ENCODE data around the gene RHOH.

The RHOH gene

DNA sequence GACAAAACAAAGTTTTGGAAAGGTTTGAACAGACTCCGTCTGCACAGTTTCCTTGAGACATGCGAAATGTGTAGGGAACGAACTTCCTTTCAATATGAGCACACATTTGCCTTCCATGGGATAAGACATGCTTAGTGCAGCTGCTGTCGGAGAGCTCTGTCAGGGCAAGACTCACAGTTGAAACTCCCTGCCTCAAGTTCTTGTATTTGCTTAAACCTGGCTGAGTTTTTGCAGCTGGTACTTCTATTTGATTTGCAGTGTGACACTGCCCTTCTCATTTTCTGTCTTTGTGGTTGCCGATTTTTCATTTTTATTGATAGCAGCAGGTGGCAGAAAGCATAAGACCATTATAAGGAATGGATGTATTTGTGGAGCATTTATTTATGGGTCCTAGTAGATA, 18.2 kb upstream of the RHOH start:
- ATAC-seq, result no peak
- TF ChIP-seq SNAI2 (CRISPR knock-in tag; IDR thresholded peaks at IDR 0.05), result no peak
- TF ChIP-seq ESRRG (CRISPR knock-in tag; IDR thresholded peaks at IDR 0.05), result no peak
- TF ChIP-seq, protein P1, sequence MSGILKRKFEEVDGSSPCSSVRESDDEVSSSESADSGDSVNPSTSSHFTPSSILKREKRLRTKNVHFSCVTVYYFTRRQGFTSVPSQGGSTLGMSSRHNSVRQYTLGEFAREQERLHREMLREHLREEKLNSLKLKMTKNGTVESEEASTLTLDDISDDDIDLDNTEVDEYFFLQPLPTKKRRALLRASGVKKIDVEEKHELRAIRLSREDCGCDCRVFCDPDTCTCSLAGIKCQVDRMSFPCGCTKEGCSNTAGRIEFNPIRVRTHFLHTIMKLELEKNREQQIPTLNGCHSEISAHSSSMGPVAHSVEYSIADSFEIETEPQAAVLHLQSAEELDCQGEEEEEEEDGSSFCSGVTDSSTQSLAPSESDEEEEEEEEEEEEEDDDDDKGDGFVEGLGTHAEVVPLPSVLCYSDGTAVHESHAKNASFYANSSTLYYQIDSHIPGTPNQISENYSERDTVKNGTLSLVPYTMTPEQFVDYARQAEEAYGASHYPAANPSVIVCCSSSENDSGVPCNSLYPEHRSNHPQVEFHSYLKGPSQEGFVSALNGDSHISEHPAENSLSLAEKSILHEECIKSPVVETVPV (CRISPR knock-in tag; IDR thresholded peaks at IDR 0.05), result no peak
- no peak for TF ChIP-seq GLIS3 (CRISPR knock-in tag; IDR thresholded peaks at IDR 0.05)
- TF ChIP-seq TCF4 (CRISPR knock-in tag; IDR thresholded peaks at IDR 0.05; ENCODE audit: borderline replicate concordance), result no peak
- no peak for TF ChIP-seq ZC3H10 (CRISPR knock-in tag; IDR thresholded peaks at IDR 0.05)
- TF ChIP-seq ISL1 (CRISPR knock-in tag; IDR thresholded peaks at IDR 0.05), result no peak
- TF ChIP-seq ZNF70 (CRISPR knock-in tag; IDR thresholded peaks at IDR 0.05), result no peak
- no peak for TF ChIP-seq PPARA (CRISPR knock-in tag; IDR thresholded peaks at IDR 0.05; ENCODE audit: borderline replicate concordance)

DNA sequence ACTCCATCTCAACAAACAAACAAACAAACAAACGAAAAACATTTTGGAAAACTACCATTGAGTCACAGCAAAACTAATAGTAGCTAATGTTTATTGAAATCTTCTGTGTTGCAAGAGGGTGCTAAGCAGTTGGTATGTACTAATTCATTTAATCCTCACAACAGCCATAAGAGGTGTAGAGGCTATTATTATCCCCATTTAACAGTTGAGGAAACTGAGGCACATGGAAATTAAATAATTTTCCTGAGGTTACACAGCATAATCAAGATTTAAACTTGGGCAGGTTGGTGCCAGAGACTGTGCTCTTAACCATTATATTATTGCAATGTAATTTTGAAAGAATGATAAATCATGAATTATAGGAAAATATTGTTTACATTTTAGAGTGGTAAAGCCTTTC, 17.5 kb upstream of the RHOH start:
- TF ChIP-seq BACH2 (CRISPR knock-in tag; IDR thresholded peaks at IDR 0.05; ENCODE audit: borderline replicate concordance), result no peak
- TF ChIP-seq, protein P2, sequence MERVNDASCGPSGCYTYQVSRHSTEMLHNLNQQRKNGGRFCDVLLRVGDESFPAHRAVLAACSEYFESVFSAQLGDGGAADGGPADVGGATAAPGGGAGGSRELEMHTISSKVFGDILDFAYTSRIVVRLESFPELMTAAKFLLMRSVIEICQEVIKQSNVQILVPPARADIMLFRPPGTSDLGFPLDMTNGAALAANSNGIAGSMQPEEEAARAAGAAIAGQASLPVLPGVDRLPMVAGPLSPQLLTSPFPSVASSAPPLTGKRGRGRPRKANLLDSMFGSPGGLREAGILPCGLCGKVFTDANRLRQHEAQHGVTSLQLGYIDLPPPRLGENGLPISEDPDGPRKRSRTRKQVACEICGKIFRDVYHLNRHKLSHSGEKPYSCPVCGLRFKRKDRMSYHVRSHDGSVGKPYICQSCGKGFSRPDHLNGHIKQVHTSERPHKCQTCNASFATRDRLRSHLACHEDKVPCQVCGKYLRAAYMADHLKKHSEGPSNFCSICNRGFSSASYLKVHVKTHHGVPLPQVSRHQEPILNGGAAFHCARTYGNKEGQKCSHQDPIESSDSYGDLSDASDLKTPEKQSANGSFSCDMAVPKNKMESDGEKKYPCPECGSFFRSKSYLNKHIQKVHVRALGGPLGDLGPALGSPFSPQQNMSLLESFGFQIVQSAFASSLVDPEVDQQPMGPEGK (CRISPR knock-in tag; IDR thresholded peaks at IDR 0.05; ENCODE audit: borderline replicate concordance), result no peak
- TF ChIP-seq TCF4 (CRISPR knock-in tag; IDR thresholded peaks at IDR 0.05; ENCODE audit: borderline replicate concordance), result no peak
- TF ChIP-seq ARNTL (CRISPR knock-in tag; IDR thresholded peaks at IDR 0.05; ENCODE audit: borderline replicate concordance, low read depth), result no peak
- no peak for TF ChIP-seq ZFP3 (CRISPR knock-in tag; IDR thresholded peaks at IDR 0.05)
- ATAC-seq, result no peak

DNA sequence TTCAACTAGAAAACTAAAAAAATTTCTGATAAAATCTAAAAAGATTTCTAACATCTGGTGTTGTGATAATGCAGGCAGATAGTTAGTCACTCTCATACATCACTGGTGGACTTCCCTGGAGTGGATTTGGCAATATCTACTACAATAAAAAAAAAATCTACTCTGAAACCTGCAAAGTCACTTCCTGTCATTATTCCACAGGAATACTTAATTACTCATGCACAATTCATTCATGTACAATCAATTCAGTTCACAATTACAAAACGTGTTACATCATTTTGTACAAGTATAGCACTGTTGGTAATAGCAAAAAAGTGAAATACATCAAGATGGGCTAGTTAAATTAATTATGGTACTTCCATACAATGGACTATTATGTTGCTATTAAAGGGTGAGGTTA, 16.5 kb upstream of the RHOH start:
- no peak for TF ChIP-seq SNAI2 (CRISPR knock-in tag; IDR thresholded peaks at IDR 0.05)
- TF ChIP-seq TCF4 (CRISPR knock-in tag; IDR thresholded peaks at IDR 0.05; ENCODE audit: borderline replicate concordance), result peak; percentile 54; the same call in 1 of the 2 replicates
- peak; percentile 42; the same call in 1 of the 2 replicates for TF ChIP-seq ISL1 (CRISPR knock-in tag; IDR thresholded peaks at IDR 0.05)
- ATAC-seq, result peak; percentile 38; the same call in 1 of the 3 replicates

DNA sequence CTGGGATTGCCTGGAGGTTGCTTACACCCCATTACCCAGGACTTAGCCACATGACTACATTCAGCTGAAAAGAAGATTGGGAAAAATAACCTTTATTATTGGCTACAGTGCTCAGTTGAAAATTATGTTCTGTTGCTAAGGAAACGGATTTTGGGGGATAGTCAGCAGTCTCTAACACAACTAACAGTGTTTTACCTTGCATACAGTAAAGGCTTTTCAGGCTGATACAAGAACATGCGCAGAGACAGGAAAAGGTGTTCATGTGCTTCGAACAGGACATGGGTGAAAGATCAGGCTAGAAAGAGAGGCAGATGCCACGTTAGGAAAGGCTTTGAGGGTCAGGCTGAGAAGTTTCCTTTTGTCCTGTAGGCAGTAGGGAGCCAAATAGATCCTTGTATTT, 14.8 kb upstream of the RHOH start:
- TF ChIP-seq, protein P3, sequence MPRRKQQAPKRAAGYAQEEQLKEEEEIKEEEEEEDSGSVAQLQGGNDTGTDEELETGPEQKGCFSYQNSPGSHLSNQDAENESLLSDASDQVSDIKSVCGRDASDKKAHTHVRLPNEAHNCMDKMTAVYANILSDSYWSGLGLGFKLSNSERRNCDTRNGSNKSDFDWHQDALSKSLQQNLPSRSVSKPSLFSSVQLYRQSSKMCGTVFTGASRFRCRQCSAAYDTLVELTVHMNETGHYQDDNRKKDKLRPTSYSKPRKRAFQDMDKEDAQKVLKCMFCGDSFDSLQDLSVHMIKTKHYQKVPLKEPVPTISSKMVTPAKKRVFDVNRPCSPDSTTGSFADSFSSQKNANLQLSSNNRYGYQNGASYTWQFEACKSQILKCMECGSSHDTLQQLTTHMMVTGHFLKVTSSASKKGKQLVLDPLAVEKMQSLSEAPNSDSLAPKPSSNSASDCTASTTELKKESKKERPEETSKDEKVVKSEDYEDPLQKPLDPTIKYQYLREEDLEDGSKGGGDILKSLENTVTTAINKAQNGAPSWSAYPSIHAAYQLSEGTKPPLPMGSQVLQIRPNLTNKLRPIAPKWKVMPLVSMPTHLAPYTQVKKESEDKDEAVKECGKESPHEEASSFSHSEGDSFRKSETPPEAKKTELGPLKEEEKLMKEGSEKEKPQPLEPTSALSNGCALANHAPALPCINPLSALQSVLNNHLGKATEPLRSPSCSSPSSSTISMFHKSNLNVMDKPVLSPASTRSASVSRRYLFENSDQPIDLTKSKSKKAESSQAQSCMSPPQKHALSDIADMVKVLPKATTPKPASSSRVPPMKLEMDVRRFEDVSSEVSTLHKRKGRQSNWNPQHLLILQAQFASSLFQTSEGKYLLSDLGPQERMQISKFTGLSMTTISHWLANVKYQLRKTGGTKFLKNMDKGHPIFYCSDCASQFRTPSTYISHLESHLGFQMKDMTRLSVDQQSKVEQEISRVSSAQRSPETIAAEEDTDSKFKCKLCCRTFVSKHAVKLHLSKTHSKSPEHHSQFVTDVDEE (CRISPR knock-in tag; IDR thresholded peaks at IDR 0.05), result no peak
- TF ChIP-seq, protein P4, sequence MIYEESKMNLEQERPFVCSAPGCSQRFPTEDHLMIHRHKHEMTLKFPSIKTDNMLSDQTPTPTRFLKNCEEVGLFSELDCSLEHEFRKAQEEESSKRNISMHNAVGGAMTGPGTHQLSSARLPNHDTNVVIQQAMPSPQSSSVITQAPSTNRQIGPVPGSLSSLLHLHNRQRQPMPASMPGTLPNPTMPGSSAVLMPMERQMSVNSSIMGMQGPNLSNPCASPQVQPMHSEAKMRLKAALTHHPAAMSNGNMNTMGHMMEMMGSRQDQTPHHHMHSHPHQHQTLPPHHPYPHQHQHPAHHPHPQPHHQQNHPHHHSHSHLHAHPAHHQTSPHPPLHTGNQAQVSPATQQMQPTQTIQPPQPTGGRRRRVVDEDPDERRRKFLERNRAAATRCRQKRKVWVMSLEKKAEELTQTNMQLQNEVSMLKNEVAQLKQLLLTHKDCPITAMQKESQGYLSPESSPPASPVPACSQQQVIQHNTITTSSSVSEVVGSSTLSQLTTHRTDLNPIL (CRISPR knock-in tag; IDR thresholded peaks at IDR 0.05; ENCODE audit: low read depth), result no peak
- TF ChIP-seq PPARA (CRISPR knock-in tag; IDR thresholded peaks at IDR 0.05; ENCODE audit: borderline replicate concordance), result no peak
- no peak for TF ChIP-seq ZC3H10 (CRISPR knock-in tag; IDR thresholded peaks at IDR 0.05)
- TF ChIP-seq, protein P1 (CRISPR knock-in tag; IDR thresholded peaks at IDR 0.05), result no peak
- no peak for ATAC-seq

DNA sequence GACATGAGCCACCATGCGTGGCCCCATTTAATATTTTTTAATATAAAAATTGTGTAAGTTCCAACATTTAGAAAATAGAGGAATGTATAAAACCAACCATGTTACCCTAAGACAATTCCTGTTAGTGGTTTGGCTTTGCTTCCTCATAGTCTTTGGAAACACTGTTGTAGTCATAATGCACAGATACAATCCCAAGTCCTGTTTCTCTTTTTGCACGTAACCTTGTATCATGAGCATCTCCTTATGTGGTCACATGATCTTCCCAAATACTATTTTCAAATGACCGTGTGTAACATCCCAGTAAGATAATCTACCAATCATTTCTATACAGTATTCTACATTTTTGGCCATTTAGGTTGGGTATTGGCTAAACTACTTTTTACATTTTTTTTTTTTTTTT, 13.9 kb upstream of the RHOH start:
- no peak for ATAC-seq
- TF ChIP-seq GLIS3 (CRISPR knock-in tag; IDR thresholded peaks at IDR 0.05) (no peak), ISL1 (CRISPR knock-in tag; IDR thresholded peaks at IDR 0.05) (no peak), OSR1 (CRISPR knock-in tag; IDR thresholded peaks at IDR 0.05) (no peak), ZFP3 (CRISPR knock-in tag; IDR thresholded peaks at IDR 0.05) (no peak), ZC3H10 (CRISPR knock-in tag; IDR thresholded peaks at IDR 0.05) (no peak), CSDC2 (CRISPR knock-in tag; IDR thresholded peaks at IDR 0.05) (no peak), BACH2 (CRISPR knock-in tag; IDR thresholded peaks at IDR 0.05; ENCODE audit: borderline replicate concordance) (no peak), PPARA (CRISPR knock-in tag; IDR thresholded peaks at IDR 0.05; ENCODE audit: borderline replicate concordance) (no peak), TCF4 (CRISPR knock-in tag; IDR thresholded peaks at IDR 0.05; ENCODE audit: borderline replicate concordance) (no peak)
- TF ChIP-seq, protein P3 (CRISPR knock-in tag; IDR thresholded peaks at IDR 0.05), result no peak
- TF ChIP-seq, protein P1 (CRISPR knock-in tag; IDR thresholded peaks at IDR 0.05), result no peak

Data from SK-N-SH treated with all-trans-retinoic acid at 6 μM for 48 hours (cell line).